Endothelial cell of umbilical vein (primary cell): ENCODE results near the gene PRMT7. TPM values are rescaled to one million over a fixed set of nuclear protein-coding genes. Genes with fewer than 3 reads are reported as not detected.

Source experiments
- BruUV-seq: library from RNA; stranded (reverse); fragments of 400-500 nt; replicated peaks from 2 replicates; lab custom pipeline; 2021; lab: Mats Ljungman, UMichigan
- CTCF ChIA-PET: fragments of 300-600, 350-600 bp; sonication (Branson Sonifier 250); formaldehyde crosslinking; loops from one replicate; lab custom pipeline; 2021; ENCODE audit warnings: antibody characterized with exemption, inconsistent platforms; lab: Charles Lee
- POLR2A ChIA-PET: fragments of 300-600, 350-600 bp; sonication (Branson Sonifier 250); formaldehyde crosslinking; loops from one replicate; lab custom pipeline; 2021; ENCODE audit warnings: antibody characterized with exemption, inconsistent platforms; lab: Charles Lee
- DNase-seq: peaks from one replicate; pipeline ENCODE4 v3.0.0-alpha.2; 2011; ENCODE audit warnings: low read depth, low spot score
- FAIRE-seq: peaks from 2 replicates; lab custom pipeline; 2011; peaks lifted over from hg19 to GRCh38; lab: Jason Lieb, UNC
- H2AFZ ChIP-seq: 2 replicates; pipeline ENCODE4 v1.6.0; 2012; ENCODE audit warnings: low read depth, low read length, control low read depth, inconsistent platforms
- H3K27ac ChIP-seq: 2 replicates; pipeline ENCODE4 v1.5.1; 2011; ENCODE audit warnings: low read depth, mild to moderate bottlenecking, control low read depth, low read length, moderate library complexity; ENCODE audit not compliant: insufficient read depth
- H3K27me3 ChIP-seq, 2 experiments: 2 replicates each; pipeline versions ENCODE4 v1.6.0 to v1.6.1; 2011; ENCODE audit warnings: low read length in 2 of 2, mixed read lengths in 1 of 2; ENCODE audit not compliant: control insufficient read depth in 2 of 2, insufficient read depth in 2 of 2
- H3K36me3 ChIP-seq, 2 experiments: 2 replicates in 1 of 2; 3 replicates in 1 of 2; pipeline ENCODE4 v1.5.1; 2011; ENCODE audit warnings: low read length in 2 of 2, mild to moderate bottlenecking in 1 of 2, moderate library complexity in 1 of 2; ENCODE audit not compliant: control insufficient read depth in 2 of 2, insufficient read depth in 2 of 2; ENCODE audit errors: extremely low read depth in 1 of 2
- H3K4me1 ChIP-seq: 3 replicates; pipeline ENCODE4 v1.5.1; 2011; ENCODE audit warnings: mild to moderate bottlenecking, low read length; ENCODE audit not compliant: control insufficient read depth, insufficient read depth; ENCODE audit errors: extremely low read depth
- H3K4me2 ChIP-seq: 2 replicates; pipeline ENCODE4 v1.6.1; 2011; ENCODE audit warnings: low read length, control low read depth, mixed read lengths; ENCODE audit not compliant: insufficient read depth
- H3K4me3 ChIP-seq, 3 experiments: fragments of 200-600 bp in 1 of 3; sonication (generic), shearing (Covaris generic) in 1 of 3; replicated peaks in 1 of 3; 2 replicates each; pipeline ENCODE4 v1.5.1; 2011 to 2016; ENCODE audit warnings: control low read depth in 3 of 3, low read length in 3 of 3, mild to moderate bottlenecking in 2 of 3, inconsistent platforms in 1 of 3, low read depth in 1 of 3, moderate library complexity in 1 of 3; ENCODE audit not compliant: insufficient read depth in 1 of 3
- H3K79me2 ChIP-seq: 2 replicates; pipeline ENCODE4 v1.6.0; 2012; ENCODE audit warnings: low read length, inconsistent platforms; ENCODE audit not compliant: control insufficient read depth, insufficient read depth
- H3K9ac ChIP-seq: replicated peaks from 2 replicates; pipeline ENCODE3; 2011; ENCODE audit warnings: low read length, control low read depth; ENCODE audit not compliant: insufficient read depth; ENCODE audit errors: extremely low read depth
- H3K9me1 ChIP-seq: replicated peaks from 3 replicates; pipeline ENCODE4 v1.6.0; 2011; ENCODE audit warnings: mild to moderate bottlenecking, low read length; ENCODE audit not compliant: control insufficient read depth, insufficient read depth; ENCODE audit errors: extremely low read depth
- H3K9me3 ChIP-seq: replicated peaks from 2 replicates; pipeline ENCODE4 v1.5.1; 2012; ENCODE audit warnings: low read length, inconsistent platforms; ENCODE audit not compliant: control insufficient read depth, insufficient read depth
- H4K20me1 ChIP-seq: replicated peaks from 2 replicates; pipeline ENCODE3; 2011; ENCODE audit warnings: mild to moderate bottlenecking, low read length; ENCODE audit not compliant: control insufficient read depth, insufficient read depth; ENCODE audit errors: extremely low read depth
- EZH2 ChIP-seq: IDR thresholded peaks from 2 replicates; pipeline ENCODE4 v1.6.1; 2012; ENCODE audit warnings: borderline replicate concordance, low read depth, mild to moderate bottlenecking, moderate library complexity, low read length, inconsistent platforms; ENCODE audit not compliant: severe bottlenecking
- MYC ChIP-seq: IDR thresholded peaks from one replicate; pipeline ENCODE4 v1.6.1; 2011; ENCODE audit warnings: mild to moderate bottlenecking, low read depth, low read length
- POLR2AphosphoS5 ChIP-seq: IDR thresholded peaks from 2 replicates; pipeline ENCODE4 v1.6.1; 2012; ENCODE audit warnings: low read depth, mild to moderate bottlenecking, control low read depth, low read length, moderate library complexity; ENCODE audit not compliant: insufficient read depth
- dilution Hi-C: fragments of 300-500 bp; cut with MboI; formaldehyde crosslinking; loops from one replicate; pipeline ENCODE4 v1.15.0; 2019; ENCODE audit warnings: low sequenced_read_pairs; ENCODE audit not compliant: extremely low pct_ligation_motif_present
- intact Hi-C: fragments of 100-400 bp; cut with micrococcal nuclease; formaldehyde crosslinking; loops from one replicate; pipeline ENCODE4 v1.10.0; 2022
- polyA plus RNA-seq, 4 experiments: library from polyadenylated mRNA; depleted of rRNA in 3 of 4; stranded (reverse) in 3 of 4; unstranded in 1 of 4; fragments of >200 nt; gene quantifications; 2 replicates each; pipeline versions ENCODE4 v1.2.1 to v1.2.3, GENCODE V29; 2011 to 2012; ENCODE audit warnings: missing spikeins in 1 of 4
- total RNA-seq: library from RNA; stranded (reverse); gene quantifications from 2 replicates; pipeline ENCODE4 v1.2.3, GENCODE V29; 2021
- TF ChIP-seq, protein P1 (sequence below), 2 donors: IDR thresholded peaks; 1 replicate in 1 of 2; 2 replicates in 1 of 2; pipeline ENCODE4 v1.5.1; 2011; ENCODE audit warnings: low read length in 2 of 2, mild to moderate bottlenecking in 2 of 2, moderate library complexity in 2 of 2, control low read depth in 1 of 2, inconsistent platforms in 1 of 2, low read depth in 1 of 2; ENCODE audit not compliant: insufficient read depth in 1 of 2; ENCODE audit errors: extremely low read depth in 1 of 2
- TF ChIP-seq, protein P2 (sequence below): IDR thresholded peaks from 2 replicates; pipeline ENCODE4 v1.6.1; 2011; ENCODE audit not compliant: insufficient read depth, insufficient read length

The PRMT7 gene
- total and polyA plus RNA-seq, 2 donors (not counting 3 experiments of a cell fraction or from before 2014, with no cell fraction given), result 43.4 to 57.9 TPM

DNA sequence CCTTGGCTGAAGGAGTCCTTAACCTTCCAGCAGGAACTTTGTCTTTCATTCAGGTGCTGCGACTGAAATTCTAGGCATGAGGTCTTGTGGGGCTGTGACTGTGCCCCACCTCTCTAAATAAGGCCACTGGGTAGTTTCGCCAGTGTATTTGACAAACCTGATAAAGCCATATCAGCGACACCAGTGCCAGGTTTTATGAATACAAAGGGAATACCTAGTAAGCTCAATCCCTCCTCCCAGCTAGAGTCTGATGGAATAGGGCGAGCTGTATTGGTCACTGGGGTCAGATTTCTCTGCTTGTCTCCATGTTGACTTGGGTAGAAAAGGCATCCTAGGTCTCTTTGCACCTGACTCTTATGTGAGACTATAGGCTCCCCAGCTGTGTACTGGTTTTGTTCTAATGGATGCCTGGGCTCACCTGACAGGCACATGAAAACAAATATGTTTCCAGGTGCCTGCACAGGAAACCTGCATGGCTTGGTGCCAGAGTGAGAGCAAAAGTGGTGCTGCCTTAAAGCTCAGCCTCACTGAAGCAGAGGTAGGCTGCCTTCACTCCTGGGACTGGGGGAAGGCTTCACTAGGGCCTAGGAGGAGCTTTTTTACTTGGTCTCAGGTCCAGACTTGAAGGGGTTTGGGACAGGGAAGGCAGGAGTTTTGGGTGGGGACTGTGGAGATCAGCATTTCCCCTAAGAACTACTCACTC, 38.2 kb upstream of the PRMT7 start:
- Histone ChIP-seq H3K9me1 (no peaks in the 10 kb centered on the region), H3K27me3 (no peaks in the 10 kb centered on the region), H3K4me3 (no peak overlapping the region), H2AFZ (no peak overlapping the region), H3K36me3 (peaks cover 0 to 26% of the 10 kb centered on the region in 2 experiments), H3K79me2 (peaks cover 79% of the 10 kb centered on the region), H3K9me3 (no peaks in the 10 kb centered on the region), H3K27ac (no peak overlapping the region), H3K9ac (no peak overlapping the region), H3K4me2 (no peak overlapping the region), H3K4me1 (peaks cover 6% of the 10 kb centered on the region), H4K20me1 (no peaks in the 10 kb centered on the region)
- TF ChIP-seq MYC (no peak), EZH2 (no peak), POLR2AphosphoS5 (no peak)
- TF ChIP-seq, protein P1, sequence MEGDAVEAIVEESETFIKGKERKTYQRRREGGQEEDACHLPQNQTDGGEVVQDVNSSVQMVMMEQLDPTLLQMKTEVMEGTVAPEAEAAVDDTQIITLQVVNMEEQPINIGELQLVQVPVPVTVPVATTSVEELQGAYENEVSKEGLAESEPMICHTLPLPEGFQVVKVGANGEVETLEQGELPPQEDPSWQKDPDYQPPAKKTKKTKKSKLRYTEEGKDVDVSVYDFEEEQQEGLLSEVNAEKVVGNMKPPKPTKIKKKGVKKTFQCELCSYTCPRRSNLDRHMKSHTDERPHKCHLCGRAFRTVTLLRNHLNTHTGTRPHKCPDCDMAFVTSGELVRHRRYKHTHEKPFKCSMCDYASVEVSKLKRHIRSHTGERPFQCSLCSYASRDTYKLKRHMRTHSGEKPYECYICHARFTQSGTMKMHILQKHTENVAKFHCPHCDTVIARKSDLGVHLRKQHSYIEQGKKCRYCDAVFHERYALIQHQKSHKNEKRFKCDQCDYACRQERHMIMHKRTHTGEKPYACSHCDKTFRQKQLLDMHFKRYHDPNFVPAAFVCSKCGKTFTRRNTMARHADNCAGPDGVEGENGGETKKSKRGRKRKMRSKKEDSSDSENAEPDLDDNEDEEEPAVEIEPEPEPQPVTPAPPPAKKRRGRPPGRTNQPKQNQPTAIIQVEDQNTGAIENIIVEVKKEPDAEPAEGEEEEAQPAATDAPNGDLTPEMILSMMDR (IDR thresholded peaks at IDR 0.05; ENCODE audit: extremely low read depth in 1 of 2, insufficient read depth in 1 of 2, low read depth in 1 of 2, low read length in 2 of 2), result no peak
- TF ChIP-seq, protein P2, sequence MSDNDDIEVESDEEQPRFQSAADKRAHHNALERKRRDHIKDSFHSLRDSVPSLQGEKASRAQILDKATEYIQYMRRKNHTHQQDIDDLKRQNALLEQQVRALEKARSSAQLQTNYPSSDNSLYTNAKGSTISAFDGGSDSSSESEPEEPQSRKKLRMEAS, result no peak
- ChIA-PET POLR2A (no interaction called here), CTCF (interaction anchor here (1.4 to 4.0 kb wide), 3 partner anchors 10 to 52 kb away, joined by 3 to 27 read pairs (median 5); partner anchors contain the start of gene SLC7A6)
- DNase-seq, result no peak
- BruUV-seq, result no TSS peak
- intact Hi-C loops, result no loop called here
- FAIRE-seq, result no peak
- dilution Hi-C loops, result no loop called here
